WTC11 (cell line): ENCODE data around the gene KRTAP5-7.

Experiments
- AFF4 ChIP-seq: sonication (generic); formaldehyde crosslinking; IDR thresholded peaks from 2 replicates; pipeline ENCODE4 v1.8.1; 2023; ENCODE audit warnings: mild to moderate bottlenecking, missing genetic modification reagents, borderline replicate concordance
- CREM ChIP-seq: sonication (generic); formaldehyde crosslinking; IDR thresholded peaks from 2 replicates; pipeline ENCODE4 v1.8.1; 2022; ENCODE audit warnings: mild to moderate bottlenecking, missing genetic modification reagents, moderate library complexity
- CTCF ChIP-seq: fragments of 200-600 bp; IDR thresholded peaks from 2 replicates; pipeline ENCODE4 v1.8.0; 2022; ENCODE audit warnings: antibody characterized with exemption
- E2F4 ChIP-seq: sonication (generic); formaldehyde crosslinking; IDR thresholded peaks from 2 replicates; pipeline ENCODE4 v1.8.1; 2022; ENCODE audit warnings: low read depth, mild to moderate bottlenecking, moderate library complexity, missing genetic modification reagents, borderline replicate concordance
- JUN ChIP-seq: sonication (generic); formaldehyde crosslinking; IDR thresholded peaks from 2 replicates; pipeline ENCODE4 v1.8.0; 2023; ENCODE audit warnings: mild to moderate bottlenecking, missing genetic modification reagents
- MAX ChIP-seq: sonication (generic); formaldehyde crosslinking; IDR thresholded peaks from 2 replicates; pipeline ENCODE4 v1.8.0; 2022; ENCODE audit warnings: mild to moderate bottlenecking, missing genetic modification reagents
- NFE2L1 ChIP-seq: sonication (generic); formaldehyde crosslinking; IDR thresholded peaks from 2 replicates; pipeline ENCODE4 v1.8.1; 2023; ENCODE audit warnings: missing genetic modification reagents
- USF2 ChIP-seq: sonication (generic); formaldehyde crosslinking; IDR thresholded peaks from 2 replicates; pipeline ENCODE4 v1.8.1; 2023; ENCODE audit warnings: mild to moderate bottlenecking, missing genetic modification reagents, moderate library complexity

GRCh38 chr11:71518506-71519471, 8.3 kb upstream of the KRTAP5-7 start:
- TF ChIP-seq CTCF (no peak), E2F4 (CRISPR knock-in tag) (no peak), MAX (no peak), JUN (CRISPR knock-in tag) (no peak), USF2 (CRISPR knock-in tag) (no peak), CREM (no peak), NFE2L1 (no peak), AFF4 (CRISPR knock-in tag) (no peak)
